ENCODE measurements around the gene CALN1.
"Not testable (repeated sequence)": the region's sequence is repeated elsewhere in the genome, so short reads cannot be mapped to it uniquely, and the experiment has no call there.

The CALN1 gene

DNA sequence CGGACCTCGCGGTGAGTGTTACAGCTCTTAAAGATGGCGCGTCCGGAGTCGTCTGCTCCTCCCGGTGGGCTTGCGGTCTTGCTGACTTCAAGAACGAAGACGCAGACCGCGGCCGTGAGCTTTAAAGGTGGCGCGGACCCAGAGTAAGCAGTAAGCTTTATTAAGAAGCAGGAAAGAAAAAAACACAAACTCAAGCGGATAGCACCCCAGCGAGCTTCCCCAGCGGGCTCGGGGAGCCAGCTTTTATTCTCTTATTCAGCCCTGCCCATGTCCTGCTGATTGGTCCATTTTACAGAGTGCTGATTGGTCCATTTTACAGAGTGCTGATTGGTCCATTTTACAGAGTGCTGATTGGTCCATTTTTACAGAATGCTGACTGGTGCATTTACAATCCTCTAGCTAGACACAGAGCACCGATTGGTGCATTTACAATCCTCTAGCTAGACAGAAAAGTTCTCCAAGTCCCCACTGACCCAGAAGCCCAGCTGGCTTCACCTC, at the start of gene CALN1:
CALN1 (minus strand) TSS at position 218 of the 498 bp plus-strand sequence.
- DNase-seq, result not testable (repeated sequence)

DNA sequence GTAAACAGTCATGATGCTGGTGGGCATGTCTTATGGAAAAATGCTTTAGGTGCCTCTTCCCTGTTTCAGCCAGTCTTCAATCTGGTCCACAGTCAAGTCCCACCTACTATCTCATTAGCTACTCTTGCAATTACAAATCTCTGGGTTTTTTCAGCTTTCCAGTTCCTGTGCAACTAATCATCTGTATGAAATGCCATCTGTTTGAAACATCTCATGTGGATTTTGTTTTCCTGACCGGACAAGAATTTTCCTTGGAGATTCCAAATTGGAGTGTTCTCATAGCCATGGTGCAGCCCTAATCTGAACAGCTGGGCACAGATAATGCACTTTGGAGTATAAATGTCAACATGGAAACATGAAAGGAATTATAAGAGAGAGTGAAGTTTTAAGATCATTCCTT, 41.3 kb upstream of the CALN1 start:
- DNase-seq, result no peak

DNA sequence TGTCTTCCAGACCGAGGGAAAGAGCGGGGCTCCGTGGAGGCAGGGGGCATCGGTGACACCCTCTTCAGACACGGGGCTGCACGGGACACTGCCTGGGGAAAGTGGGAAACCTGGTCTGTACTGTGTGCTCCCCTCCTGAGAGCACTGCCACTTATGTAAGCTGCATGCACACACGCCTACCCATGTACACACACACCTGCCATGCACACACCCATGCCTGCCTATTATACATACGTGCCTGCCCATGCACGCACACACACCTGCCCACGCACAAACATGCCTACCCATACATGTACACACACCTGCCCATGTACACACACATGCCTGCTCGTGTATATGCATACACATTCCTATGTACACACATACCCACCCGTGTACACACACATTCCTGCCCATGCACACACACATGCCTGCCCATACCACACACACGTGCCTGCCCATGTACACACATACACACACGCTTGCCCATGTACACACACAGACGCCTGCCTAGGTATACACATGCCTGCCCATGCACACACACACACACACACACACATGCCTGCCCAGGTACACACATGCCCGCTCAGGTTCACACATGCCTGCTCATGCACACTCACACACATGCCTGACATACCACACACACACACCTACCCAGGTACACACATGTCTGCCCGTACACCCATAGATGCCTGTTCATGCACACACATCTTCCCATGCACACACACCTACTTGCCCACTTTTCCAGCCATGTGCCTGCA, 35.5 kb upstream of the CALN1 start:
- no peak for DNase-seq

DNA sequence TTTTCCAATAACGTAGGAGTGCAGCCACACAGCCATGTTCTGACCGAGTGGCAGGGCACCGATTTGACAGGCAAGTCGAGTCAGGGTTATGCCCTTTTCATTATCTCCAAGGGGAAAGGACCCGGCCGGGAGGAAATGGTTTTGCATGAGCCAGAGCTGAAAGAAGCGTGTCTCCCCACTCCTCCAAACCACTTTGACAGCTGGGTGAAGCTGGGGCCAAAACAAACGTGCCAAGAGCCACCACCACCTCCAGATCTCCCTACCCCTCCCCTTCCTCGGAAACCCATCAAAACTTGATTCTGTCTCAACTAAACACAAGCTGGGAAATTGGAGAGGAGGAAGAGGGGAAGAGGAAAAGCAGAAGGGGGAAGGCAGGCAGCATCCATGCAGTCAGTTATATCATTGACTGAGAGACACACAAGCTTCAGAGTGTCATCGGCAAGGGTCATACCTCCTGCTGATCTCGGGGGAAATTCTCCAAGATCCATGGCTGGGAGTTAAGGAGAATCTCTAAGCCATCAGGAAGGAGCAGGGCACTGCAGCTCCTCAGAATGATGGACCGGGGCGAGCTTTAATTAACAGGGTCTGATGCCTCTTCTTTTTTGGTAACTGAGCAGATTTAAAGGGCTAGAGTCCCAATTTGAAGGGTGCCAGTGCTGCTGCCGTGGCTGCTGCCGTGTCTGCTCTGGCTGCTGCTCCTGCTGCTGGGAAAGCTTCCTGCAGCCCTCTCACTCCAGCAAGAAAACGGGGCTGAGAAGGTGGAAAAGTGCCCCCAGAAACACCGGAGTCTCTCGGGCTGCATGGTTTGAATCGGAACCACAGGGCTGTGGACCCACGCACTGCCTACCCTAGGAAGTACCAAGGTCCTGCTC, 34.7 kb upstream of the CALN1 start:
- no peak for DNase-seq

DNA sequence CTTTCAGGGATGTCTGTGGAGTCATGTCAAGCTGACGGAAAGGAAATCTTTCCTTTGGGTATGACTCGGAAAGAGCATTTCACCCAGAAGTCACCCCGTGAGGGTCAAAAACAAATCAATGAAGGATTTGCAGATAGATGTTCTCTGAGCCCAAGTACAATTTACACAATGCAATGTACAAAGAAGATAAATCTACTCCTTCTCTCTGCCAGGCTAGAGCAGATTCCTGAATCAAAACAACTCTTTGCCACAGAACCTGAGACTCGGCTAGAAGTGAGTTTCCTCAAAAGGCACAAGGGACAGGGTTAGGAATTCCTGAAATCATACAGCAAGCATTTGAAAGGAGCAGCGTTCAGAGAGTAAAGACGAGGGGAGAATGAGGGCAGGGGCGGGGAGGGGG, 34.0 kb upstream of the CALN1 start:
- DNase-seq, result no peak

DNA sequence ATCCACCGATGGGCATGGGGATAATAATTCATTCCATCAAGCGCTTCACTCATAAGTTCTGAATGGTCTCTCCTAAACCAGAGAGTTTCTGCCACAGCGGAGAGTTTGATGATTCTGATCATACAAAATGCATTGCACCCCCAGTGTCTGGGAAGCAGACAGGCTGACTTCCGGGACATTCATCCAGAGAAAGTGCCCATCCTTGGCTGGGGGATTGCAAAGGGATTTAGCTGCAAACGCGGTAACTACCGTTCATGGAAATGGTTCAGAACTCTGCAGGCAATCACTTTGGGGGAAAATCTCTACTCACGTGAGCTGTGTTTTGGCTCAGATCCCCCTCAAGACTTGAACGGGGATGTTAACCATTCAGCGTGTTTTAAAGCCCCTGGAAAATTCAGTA, 33.4 kb upstream of the CALN1 start:
- DNase-seq, result no peak

DNA sequence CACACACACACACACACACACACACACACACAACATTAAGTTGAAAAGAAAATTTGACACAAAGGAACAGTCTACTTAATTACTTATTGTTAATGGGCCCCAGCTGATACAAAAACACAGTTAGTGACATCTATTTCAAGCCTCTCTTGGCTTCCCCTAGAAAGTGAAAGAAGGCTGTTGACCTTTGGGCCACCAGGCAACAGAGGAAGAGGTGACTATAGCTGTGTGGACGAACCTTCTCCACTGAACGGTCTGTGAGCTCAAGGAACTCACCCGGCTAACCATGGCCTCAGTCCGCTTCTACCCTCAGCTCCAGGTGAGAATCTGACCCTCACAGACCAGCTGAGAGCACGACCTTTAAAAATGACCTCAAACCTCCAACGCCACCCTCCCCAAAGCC, 32.9 kb upstream of the CALN1 start:
- no peak for DNase-seq

DNA sequence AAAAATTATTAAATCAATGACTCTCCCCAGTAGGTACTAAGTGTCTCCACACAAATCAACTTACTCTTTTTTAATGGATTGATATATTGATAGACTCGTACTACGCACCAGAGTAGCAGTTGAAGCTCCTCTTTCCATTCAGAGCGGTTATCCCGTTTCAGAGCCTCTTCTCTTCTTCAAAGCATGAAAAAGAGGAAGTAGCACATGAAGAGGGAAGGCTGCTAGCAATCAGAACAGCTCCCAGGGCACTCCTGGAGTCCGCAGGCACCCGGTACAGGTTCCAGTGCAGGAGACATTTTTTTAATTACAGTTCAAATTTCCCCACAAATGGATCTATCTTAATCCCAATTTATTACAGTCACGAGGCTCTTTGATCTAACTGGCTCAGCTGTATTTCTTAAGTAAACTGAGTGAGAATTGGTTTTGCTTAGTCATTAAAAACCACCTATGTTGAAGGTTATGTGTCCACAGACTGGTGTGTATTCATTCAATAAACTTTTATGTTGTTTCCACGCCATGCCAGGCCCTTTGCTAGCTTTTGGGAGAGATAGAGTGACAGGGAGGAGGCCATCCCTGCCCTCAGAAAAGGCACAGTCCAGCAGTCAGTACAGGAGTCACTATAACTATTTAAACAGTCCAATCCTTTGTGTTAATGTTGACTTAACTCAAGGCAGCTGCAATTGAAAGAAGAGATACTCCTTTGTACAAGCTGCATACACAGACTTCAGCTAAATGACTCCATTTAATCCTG, 32.1 kb upstream of the CALN1 start:
- DNase-seq, result no peak

DNA sequence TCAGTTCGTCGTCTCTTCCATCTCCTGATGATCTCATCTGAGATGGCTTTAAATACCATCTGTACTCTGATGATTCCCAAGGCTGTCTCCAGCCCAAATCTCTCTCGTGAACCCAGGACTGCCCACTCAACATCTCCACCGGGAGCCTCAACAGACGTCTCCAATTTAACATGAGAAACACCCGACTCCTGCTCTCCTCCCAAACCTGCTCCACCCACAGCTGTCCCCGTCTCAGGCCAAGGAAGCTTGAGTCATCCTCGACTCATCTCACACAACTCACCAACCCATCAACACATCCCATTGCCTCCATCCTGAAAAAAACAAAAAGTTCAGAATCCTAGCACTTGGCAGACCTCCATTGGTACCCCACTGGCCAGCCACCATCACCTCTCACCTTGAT, 29.7 kb upstream of the CALN1 start:
- no peak for DNase-seq

DNA sequence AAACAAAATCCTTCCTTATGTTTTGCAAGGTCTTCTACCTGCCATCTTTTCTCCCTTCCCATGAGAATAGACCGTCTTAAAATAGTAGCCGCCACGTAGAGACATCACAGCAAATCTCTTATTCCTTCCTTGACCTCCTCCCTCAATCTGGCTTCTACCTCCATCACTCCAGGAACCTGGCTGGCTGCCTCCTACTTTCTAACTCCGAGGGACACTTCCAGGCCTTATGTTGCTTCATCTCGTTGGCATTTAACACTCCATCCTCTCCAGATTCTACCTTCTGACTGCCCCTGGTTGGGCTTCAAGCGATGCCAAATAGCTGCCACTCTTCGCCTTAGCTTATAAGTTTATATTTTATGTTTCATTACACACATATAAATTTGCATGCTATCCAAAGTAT, 26.4 kb upstream of the CALN1 start:
- no peak for DNase-seq

DNA sequence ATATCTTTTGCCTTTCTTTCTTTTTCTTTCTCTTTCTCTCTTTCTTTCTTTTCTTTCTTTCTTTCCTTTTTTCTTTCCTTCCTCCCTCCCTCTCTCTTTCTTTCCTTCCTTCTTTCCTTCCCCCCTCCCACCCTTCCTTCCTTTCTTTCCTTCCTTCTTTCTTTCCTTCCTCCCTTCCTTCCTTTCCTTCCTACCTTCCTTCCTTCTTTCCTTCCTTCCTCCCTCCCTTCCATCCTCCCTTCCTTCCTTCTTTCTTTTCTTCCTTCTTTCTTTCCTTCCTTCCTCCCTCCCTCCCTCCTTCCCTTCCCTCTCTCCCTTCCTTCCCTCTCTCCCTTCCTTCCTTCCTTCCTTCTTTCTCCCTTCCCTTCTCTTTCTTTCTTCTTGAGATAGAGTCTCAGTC, 25.5 kb upstream of the CALN1 start:
- no peak for DNase-seq

DNA sequence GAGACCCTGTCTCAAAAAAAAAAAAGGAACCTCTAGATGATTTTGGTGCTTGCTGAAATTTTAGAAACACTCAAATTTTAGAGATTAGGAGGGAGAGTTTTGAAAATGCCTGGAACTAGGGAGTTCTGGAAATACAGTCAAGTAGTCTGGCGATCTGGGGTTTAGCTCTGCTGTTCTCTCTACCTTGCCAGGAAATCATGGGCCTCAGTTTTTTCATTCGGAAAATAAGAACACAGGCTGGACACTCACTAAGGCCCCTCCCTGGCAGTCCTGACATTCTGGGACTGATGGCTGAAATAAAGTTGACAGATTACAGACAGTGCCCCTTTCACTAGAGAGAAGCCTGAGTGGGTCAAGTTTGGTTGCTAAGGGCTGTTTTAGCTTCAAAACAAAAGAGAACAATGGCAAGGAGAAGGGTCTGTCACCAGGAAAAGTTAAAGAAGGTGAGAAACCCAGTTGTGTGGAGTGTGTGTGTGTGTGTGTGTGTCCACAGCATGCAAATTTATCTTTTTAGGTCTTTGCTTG, 25.0 kb upstream of the CALN1 start:
- no peak for DNase-seq

DNA sequence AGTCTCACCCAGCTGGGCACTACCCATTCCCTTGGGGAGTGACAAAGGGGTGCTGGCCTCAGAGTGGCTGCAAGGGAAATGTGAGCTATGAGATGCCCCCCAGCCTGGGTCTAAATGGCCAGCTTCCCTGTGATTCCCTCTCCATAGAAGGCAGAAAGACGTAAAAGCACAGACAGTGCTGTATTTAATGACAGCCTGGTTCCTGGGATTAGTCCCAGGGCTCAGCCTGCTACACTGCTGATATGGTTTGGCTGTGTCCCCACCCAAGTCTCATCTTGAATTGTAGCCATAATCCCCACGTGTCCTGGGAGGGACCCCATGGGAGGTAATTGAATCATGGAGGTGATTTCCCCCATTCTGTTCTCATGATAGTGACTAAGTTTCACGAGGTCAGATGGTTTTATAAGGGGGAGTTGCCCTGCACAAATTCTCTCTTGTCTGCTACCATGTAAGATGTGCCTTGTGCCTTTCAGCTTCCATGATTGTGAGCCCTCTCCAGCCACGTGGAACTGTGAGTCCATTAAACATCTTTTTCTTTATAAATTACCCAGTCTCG, 23.9 kb upstream of the CALN1 start:
- DNase-seq, result no peak

DNA sequence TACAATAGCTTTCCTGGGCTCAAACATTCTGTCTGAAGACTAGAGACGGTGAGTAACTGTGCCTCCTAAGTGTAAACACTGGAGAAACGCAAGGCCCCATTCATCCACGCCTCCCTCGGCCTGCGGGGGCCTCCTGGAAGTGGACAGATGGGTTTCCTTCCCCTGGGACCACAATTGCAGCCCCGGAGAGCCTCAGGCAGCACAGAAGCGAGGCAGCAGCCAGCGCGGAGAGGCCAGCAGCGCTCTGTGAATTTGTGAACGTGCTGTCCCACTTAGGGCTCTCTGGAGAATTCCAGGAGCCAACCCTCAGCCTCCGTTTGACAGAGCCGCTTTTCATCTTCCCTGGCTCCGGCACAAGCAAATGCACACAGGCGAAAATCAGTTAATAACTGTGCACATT, 23.2 kb upstream of the CALN1 start:
- no peak for DNase-seq

DNA sequence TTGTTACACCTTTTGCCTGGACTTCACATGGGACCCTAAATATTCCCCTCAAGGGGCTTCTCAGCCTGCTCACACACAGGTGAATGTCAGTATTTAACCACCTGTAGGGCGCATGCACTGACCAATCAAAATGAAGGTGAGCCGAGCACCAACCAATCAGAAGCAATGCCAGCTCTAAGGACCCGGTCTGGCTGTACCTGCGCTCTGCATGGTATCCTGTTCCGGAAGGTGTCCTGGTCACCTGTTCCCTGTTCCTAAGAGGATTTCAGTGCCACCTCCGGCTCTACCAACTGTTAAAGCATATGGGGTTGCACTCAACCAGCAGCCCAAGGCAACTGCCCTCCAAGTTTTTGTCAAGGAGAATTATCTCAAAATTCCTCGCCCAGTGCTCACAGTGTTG, 18.4 kb upstream of the CALN1 start:
- no peak for DNase-seq

DNA sequence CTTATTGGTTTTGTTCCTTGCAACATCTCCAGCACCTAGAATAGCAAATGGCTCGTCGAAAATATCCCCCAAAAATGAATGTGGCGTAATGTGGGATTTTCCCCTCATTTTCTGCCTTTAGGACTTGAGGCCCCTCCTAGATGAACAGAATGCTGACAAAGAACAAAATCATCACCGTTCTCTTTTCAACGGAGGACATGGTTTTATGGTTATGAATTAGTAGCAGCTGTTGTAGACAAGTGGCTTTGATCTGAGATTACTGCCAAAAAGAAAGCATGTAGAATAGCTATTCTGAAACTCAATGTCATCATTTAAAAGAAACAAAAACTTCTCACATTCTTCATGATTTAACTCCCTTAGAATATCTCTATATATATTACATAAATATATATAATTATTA, 17.2 kb upstream of the CALN1 start:
- DNase-seq, result no peak

DNA sequence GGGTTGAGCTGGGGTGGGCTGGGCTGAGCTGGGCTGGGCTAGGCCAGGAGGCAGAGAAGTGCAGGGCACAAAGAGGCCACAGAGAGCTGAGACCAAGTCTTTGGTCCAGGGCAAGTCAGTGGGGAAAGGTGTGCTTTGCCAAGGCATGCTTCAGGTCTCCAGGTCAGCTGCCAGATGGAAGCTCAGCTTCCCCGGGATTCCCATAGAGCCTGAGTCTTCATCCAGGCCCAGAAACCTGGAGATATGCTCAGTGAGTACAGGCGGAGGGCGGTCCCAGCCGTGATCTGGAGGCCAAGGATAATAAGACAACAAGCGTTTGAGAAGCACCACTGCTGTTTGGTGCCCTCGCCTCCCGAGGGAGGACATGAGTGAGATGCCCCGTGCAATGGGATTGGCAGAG, 4.7 kb upstream of the CALN1 start:
- DNase-seq, result no peak

DNA sequence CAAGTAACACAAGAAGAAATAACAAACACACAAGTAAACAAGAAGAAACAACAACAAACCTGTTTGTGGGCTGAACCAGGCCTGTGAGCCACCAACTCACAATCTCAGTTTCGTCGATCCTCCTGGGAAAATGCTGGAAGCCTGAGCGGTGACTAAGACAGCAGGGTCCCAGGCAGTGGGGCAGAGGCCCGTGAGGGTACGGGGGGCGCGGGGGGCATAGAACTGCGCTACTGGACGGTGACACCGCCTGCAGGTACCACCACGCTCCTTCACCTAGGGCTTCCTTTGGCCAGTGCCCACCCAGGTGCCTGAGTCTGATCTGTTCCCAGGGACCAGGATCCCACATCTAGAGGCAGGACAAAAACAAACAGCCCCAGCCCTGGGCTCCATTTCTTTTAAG, 3.4 kb upstream of the CALN1 start:
- no peak for DNase-seq

DNA sequence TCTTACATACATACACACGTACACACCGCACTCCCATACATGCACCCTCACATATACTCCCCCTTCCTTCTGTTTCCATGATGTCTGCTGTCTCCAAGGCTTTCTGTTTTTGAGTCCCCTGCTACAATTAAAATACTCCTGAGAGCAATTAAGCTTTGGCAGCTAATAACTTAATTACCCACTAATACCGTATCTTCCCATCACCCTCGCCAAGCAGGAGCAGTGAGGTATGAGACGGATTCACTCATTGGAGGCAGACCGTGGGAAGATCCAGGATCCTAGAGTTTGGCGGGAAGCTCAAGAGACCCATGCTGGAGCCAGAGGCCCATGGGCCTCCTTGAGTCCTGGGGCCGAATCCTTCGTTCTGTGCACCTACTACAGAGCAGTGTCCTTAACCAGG, 1.7 kb upstream of the CALN1 start:
- peak; percentile 19 for DNase-seq

DNA sequence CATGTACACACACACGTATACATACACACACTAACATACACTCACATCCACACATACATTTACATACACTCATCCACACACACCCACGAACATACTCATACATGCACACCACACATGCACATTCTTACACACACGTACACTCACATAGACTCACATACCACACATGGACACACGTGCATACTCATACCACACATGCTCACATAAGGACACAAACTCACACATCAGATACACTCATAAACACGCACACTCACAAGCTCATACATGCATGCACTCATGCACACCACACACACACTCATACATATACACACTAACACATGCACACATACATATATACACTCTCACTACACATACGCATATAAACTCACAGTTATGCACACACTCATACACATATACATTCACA, 1.2 kb upstream of the CALN1 start:
- DNase-seq, result no peak

DNA sequence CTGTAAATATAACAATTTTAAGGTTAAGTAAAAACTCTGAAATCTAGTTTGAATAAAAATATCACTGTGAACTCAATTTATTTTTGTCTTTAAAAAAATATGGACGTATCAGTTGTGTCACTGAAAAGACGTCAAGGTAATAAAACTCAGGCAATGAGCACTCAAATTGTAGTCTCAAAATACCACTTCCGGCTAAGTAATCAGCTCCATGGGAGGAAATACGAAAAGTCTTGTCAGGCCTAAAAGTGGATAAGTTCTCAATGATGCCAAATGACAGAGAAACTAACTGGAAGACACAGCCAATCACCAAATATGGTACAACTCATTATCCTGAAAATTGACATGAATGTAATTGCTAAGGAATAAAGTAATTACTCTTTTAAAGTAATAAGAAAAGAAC, 719 bp downstream of the CALN1 start:
- no peak for DNase-seq

DNA sequence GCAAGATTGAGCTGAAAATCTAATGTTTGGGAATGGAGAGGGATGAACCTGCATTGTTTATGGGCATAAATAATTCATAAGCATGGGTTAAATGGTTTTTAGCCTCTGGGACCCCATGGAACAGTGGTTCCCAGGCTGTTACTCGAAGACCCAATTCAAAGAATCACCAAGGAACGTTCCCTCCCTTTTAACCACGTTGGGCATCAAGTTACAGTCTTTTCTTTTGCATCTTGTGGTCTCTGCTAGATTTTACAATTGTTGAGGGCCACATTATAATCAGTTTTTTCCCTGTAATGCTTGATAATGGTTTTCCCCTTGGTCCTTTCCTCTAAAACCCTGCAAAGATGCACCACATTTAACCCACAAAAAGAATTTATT, 2.5 kb downstream of the CALN1 start:
- no peak for DNase-seq

Data from NCI-H1105 (cell line).